SKM-1 (cell line): Measurements from ENCODE around the gene GPR157.
A peak's percentile ranks its signal among the peaks of the same experiment; 100 is the strongest.

ENCODE experiments used
- DNase-seq: peaks from one replicate; lab custom pipeline; 2025; ENCODE audit not compliant: unreplicated experiment; lab: John Stamatoyannopoulos, UW

GPR157 gene

GRCh38 chr1:9120312-9120958, 8.5 kb downstream of the GPR157 start:
- no peak for DNase-seq

GRCh38 chr1:9119745-9120144, 9.2 kb downstream of the GPR157 start:
- DNase-seq, result no peak

GRCh38 chr1:9118186-9118585, 10.7 kb downstream of the GPR157 start:
- no peak for DNase-seq

GRCh38 chr1:9115351-9116205, 13.3 kb downstream of the GPR157 start:
- DNase-seq, result no peak

- no peak for DNase-seq
Observed at GRCh38 chr1:9112961-9113880, 15.7 kb downstream of the GPR157 start.

GRCh38 chr1:9111957-9112356, 16.9 kb downstream of the GPR157 start:
- no peak for DNase-seq

- no peak for DNase-seq
Observed at GRCh38 chr1:9111357-9111691, 17.6 kb downstream of the GPR157 start.

GRCh38 chr1:9110669-9111356, 18.1 kb downstream of the GPR157 start:
- DNase-seq, result peak; percentile 70

- DNase-seq, result no peak
Observed at GRCh38 chr1:9108056-9108665, 20.7 kb downstream of the GPR157 start.

- DNase-seq, result no peak
Observed at GRCh38 chr1:9107136-9107535, 21.8 kb downstream of the GPR157 start.

- DNase-seq, result no peak
Observed at GRCh38 chr1:9106286-9106685, 22.6 kb downstream of the GPR157 start.

GRCh38 chr1:9105336-9105867, 23.5 kb downstream of the GPR157 start:
- DNase-seq, result no peak

GRCh38 chr1:9101510-9102146, 27.3 kb downstream of the GPR157 start:
- DNase-seq, result peak; percentile 74

- no peak for DNase-seq
Observed at GRCh38 chr1:9100471-9101043, 28.3 kb downstream of the GPR157 start.

GRCh38 chr1:9099555-9099954, 29.3 kb downstream of the GPR157 start:
- no peak for DNase-seq

- no peak for DNase-seq
Observed at GRCh38 chr1:9097947-9098705, 30.8 kb downstream of the GPR157 start.

- no peak for DNase-seq
Observed at GRCh38 chr1:9095818-9096217, 33.1 kb downstream of the GPR157 start.

GRCh38 chr1:9093996-9094595, 34.8 kb downstream of the GPR157 start:
- peak; percentile 73 for DNase-seq
